HEK293 (cell line): ENCODE results near the gene PDZRN4.

Source experiments
- CTCF ChIA-PET: fragments of 350-600 bp; formaldehyde crosslinking; extraction: SDS; loops from one replicate; lab custom pipeline; 2021; ENCODE audit warnings: antibody characterized with exemption; lab: Yijun Ruan, JAX
- POLR2A ChIA-PET: fragments of 300-600 bp; formaldehyde crosslinking; extraction: SDS; loops from one replicate; lab custom pipeline; 2020; ENCODE audit warnings: antibody characterized with exemption, inconsistent platforms; lab: Yijun Ruan, JAX
- H3K27ac ChIP-seq: fragments of 200-500 bp; sonication (Bioruptor generic); 2 replicates; pipeline ENCODE4 v1.5.1; 2014; ENCODE audit warnings: low read depth, low read length, control low read depth, inconsistent platforms; ENCODE audit errors: extremely low read depth
- H3K36me3 ChIP-seq, 2 experiments: fragments of 200-500 bp in 1 of 2; sonication (Bioruptor generic) in 1 of 2; 1 replicate in 1 of 2; 2 replicates in 1 of 2; pipeline ENCODE4 v1.5.1; 2014 to 2017; ENCODE audit warnings: inconsistent platforms in 2 of 2, low read length in 2 of 2; ENCODE audit not compliant: control insufficient read depth in 2 of 2, insufficient read depth in 1 of 2
- H3K4me1 ChIP-seq: fragments of 200-500 bp; sonication (Bioruptor generic); 2 replicates; pipeline ENCODE4 v1.5.1; 2014; ENCODE audit warnings: mild to moderate bottlenecking, low read length, inconsistent platforms; ENCODE audit not compliant: control insufficient read depth, insufficient read depth
- H3K4me3 ChIP-seq: 2 replicates; pipeline ENCODE4 v1.5.1; 2011; ENCODE audit warnings: low read depth, mild to moderate bottlenecking, control low read depth, low read length, moderate library complexity
- H3K9me3 ChIP-seq: fragments of 200-500 bp; sonication (Bioruptor generic); 2 replicates; pipeline ENCODE4 v1.5.1; 2014; ENCODE audit warnings: low read depth, low read length, inconsistent platforms; ENCODE audit not compliant: control insufficient read depth, insufficient read depth
- KLF10 ChIP-seq: fragments of 450-650 bp; IDR thresholded peaks from 2 replicates; pipeline ENCODE4 v1.5.1; 2018; ENCODE audit warnings: missing biosample characterization, mild to moderate bottlenecking, missing genetic modification characterization
- KLF17 ChIP-seq: fragments of 450-650 bp; formaldehyde crosslinking; IDR thresholded peaks from 2 replicates; pipeline ENCODE4 v1.5.1; 2016; ENCODE audit warnings: missing biosample characterization, missing genetic modification characterization
- MZF1 ChIP-seq: fragments of 450-650 bp; formaldehyde crosslinking; IDR thresholded peaks from 2 replicates; pipeline ENCODE4 v1.5.1; 2017; ENCODE audit warnings: missing biosample characterization, missing genetic modification characterization, borderline replicate concordance
- SALL2 ChIP-seq: fragments of 450-650 bp; formaldehyde crosslinking; IDR thresholded peaks from 2 replicates; pipeline ENCODE4 v1.5.0; 2017; ENCODE audit warnings: missing biosample characterization, mild to moderate bottlenecking, missing genetic modification characterization, borderline replicate concordance
- SCRT2 ChIP-seq: fragments of 450-650 bp; formaldehyde crosslinking; IDR thresholded peaks from 2 replicates; pipeline ENCODE4 v1.5.1; 2016; ENCODE audit warnings: missing biosample characterization, missing genetic modification characterization
- SP7 ChIP-seq: fragments of 450-650 bp; formaldehyde crosslinking; IDR thresholded peaks from 2 replicates; pipeline ENCODE4 v1.5.1; 2016; ENCODE audit warnings: missing biosample characterization, missing genetic modification characterization
- YY2 ChIP-seq: fragments of 450-650 bp; formaldehyde crosslinking; IDR thresholded peaks from 2 replicates; pipeline ENCODE4 v1.5.1; 2016; ENCODE audit warnings: missing biosample characterization, missing genetic modification characterization
- ZBTB1 ChIP-seq: fragments of 450-650 bp; formaldehyde crosslinking; IDR thresholded peaks from 2 replicates; pipeline ENCODE4 v1.5.1; 2016; ENCODE audit warnings: missing biosample characterization, missing genetic modification characterization
- ZBTB8A ChIP-seq: fragments of 450-650 bp; formaldehyde crosslinking; IDR thresholded peaks from 2 replicates; pipeline ENCODE4 v1.5.1; 2016; ENCODE audit warnings: missing biosample characterization, missing genetic modification characterization
- ZEB2 ChIP-seq: fragments of 450-650 bp; formaldehyde crosslinking; IDR thresholded peaks from 2 replicates; pipeline ENCODE4 v1.5.1; 2016; ENCODE audit warnings: missing biosample characterization, missing genetic modification characterization
- ZIC2 ChIP-seq: fragments of 450-650 bp; formaldehyde crosslinking; IDR thresholded peaks from 2 replicates; pipeline ENCODE4 v1.5.1; 2016; ENCODE audit warnings: missing biosample characterization, missing genetic modification characterization
- ZNF155 ChIP-seq: fragments of 450-650 bp; formaldehyde crosslinking; IDR thresholded peaks from 2 replicates; pipeline ENCODE4 v1.5.1; 2016; ENCODE audit warnings: missing biosample characterization, missing genetic modification characterization
- ZNF2 ChIP-seq: fragments of 450-650 bp; formaldehyde crosslinking; IDR thresholded peaks from 2 replicates; pipeline ENCODE4 v1.5.1; 2016; ENCODE audit warnings: missing biosample characterization, missing genetic modification characterization
- ZNF354C ChIP-seq: fragments of 450-650 bp; formaldehyde crosslinking; IDR thresholded peaks from 2 replicates; pipeline ENCODE4 v1.5.1; 2016; ENCODE audit warnings: missing biosample characterization, missing genetic modification characterization, low read depth, borderline replicate concordance
- ZNF513 ChIP-seq: fragments of 450-650 bp; IDR thresholded peaks from 2 replicates; pipeline ENCODE4 v1.5.1; 2018; ENCODE audit warnings: missing biosample characterization, missing genetic modification characterization
- ZNF544 ChIP-seq: fragments of 450-650 bp; formaldehyde crosslinking; IDR thresholded peaks from 2 replicates; pipeline ENCODE4 v1.5.0; 2017; ENCODE audit warnings: missing biosample characterization, missing genetic modification characterization
- ZNF555 ChIP-seq: fragments of 450-650 bp; formaldehyde crosslinking; conservative IDR thresholded peaks from 2 replicates; pipeline ENCODE4 v1.5.1; 2017; ENCODE audit warnings: missing biosample characterization, mild to moderate bottlenecking, missing genetic modification characterization, inconsistent platforms
- ZNF560 ChIP-seq: fragments of 450-650 bp; formaldehyde crosslinking; IDR thresholded peaks from 2 replicates; pipeline ENCODE4 v1.5.1; 2017; ENCODE audit warnings: missing biosample characterization, missing genetic modification characterization, borderline replicate concordance
- ZNF600 ChIP-seq: fragments of 450-650 bp; formaldehyde crosslinking; IDR thresholded peaks from 2 replicates; pipeline ENCODE4 v1.5.1; 2016; ENCODE audit warnings: missing biosample characterization, missing genetic modification characterization
- ZNF624 ChIP-seq: fragments of 450-650 bp; formaldehyde crosslinking; IDR thresholded peaks from 2 replicates; pipeline ENCODE4 v1.5.1; 2017; ENCODE audit warnings: missing biosample characterization, missing genetic modification characterization
- ZNF660 ChIP-seq: fragments of 450-650 bp; IDR thresholded peaks from 2 replicates; pipeline ENCODE4 v1.5.1; 2018; ENCODE audit warnings: missing biosample characterization, mild to moderate bottlenecking, missing genetic modification characterization
- ZNF707 ChIP-seq: fragments of 450-650 bp; formaldehyde crosslinking; IDR thresholded peaks from 2 replicates; pipeline ENCODE4 v1.5.1; 2016; ENCODE audit warnings: missing biosample characterization, missing genetic modification characterization
- ZNF76 ChIP-seq: fragments of 450-650 bp; formaldehyde crosslinking; IDR thresholded peaks from 2 replicates; pipeline ENCODE4; 2016; ENCODE audit warnings: low read depth, missing biosample characterization, missing genetic modification characterization, borderline replicate concordance
- ZNF776 ChIP-seq: fragments of 450-650 bp; formaldehyde crosslinking; IDR thresholded peaks from 2 replicates; pipeline ENCODE4 v1.5.0; 2017; ENCODE audit warnings: missing biosample characterization, missing genetic modification characterization, borderline replicate concordance
- ZNF777 ChIP-seq: fragments of 450-650 bp; formaldehyde crosslinking; IDR thresholded peaks from 2 replicates; pipeline ENCODE4 v1.5.1; 2017; ENCODE audit warnings: missing biosample characterization, missing genetic modification characterization, borderline replicate concordance
- TF ChIP-seq, protein P1 (sequence below): fragments of 450-650 bp; formaldehyde crosslinking; IDR thresholded peaks from 2 replicates; pipeline ENCODE4 v1.5.1; 2016; ENCODE audit warnings: missing biosample characterization, missing genetic modification characterization
- TF ChIP-seq, protein P2 (sequence below): fragments of 450-650 bp; formaldehyde crosslinking; IDR thresholded peaks from 2 replicates; pipeline ENCODE4 v1.5.1; 2017; ENCODE audit warnings: missing biosample characterization, missing genetic modification characterization
- TF ChIP-seq, protein P3 (sequence below): fragments of 450-650 bp; formaldehyde crosslinking; IDR thresholded peaks from 2 replicates; pipeline ENCODE4 v1.5.1; 2016; ENCODE audit warnings: missing biosample characterization, missing genetic modification characterization

PDZRN4 gene

DNA sequence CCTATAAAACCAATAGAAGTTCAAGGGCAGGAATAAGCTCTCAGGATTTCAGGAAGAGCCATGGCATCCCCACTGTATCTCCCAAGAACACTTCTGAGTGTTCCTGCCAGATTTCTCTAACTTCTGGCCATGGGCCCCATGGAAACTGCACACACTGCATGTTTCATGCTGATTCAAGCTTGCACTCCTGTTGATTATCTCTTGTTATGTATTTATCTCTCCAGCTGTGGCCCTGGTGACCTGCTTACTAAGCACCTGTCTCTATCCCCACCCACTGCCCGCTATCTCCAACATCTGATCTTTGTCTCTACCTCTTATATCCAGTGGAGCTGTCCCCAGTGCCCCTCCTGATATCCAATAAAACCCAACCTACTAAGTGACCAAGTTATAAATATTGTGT, 285.3 kb downstream of the PDZRN4 start:
- Histone ChIP-seq H3K36me3 (no peaks in the 10 kb centered on the region), H3K4me1 (no peaks in the 10 kb centered on the region), H3K4me3 (no peak overlapping the region), H3K9me3 (no peaks in the 10 kb centered on the region), H3K27ac (no peak overlapping the region)
- TF ChIP-seq ZNF513 (tag by site-specific recombination) (no peak), ZNF776 (no peak), SALL2 (tag by site-specific recombination) (no peak)
- ChIA-PET POLR2A (no interaction called here), CTCF (interaction anchor here (0.6 kb wide), 1 partner anchor 12 kb away, joined by 5 read pairs; no protein-coding TSS in a partner anchor)

GRCh38 chr12:41474001-41474400, 285.9 kb downstream of the PDZRN4 start:
- H3K36me3 ChIP-seq, result no peaks in the 10 kb centered on the region

GRCh38 chr12:41476499-41477439, 288.6 kb downstream of the PDZRN4 start:
- no peaks in the 10 kb centered on the region for H3K4me1 ChIP-seq
- no peaks in the 10 kb centered on the region for H3K36me3 ChIP-seq
- TF ChIP-seq KLF10 (no peak), ZBTB1 (tag by site-specific recombination) (no peak), ZNF544 (tag by site-specific recombination) (no peak), ZNF2 (tag by site-specific recombination) (no peak), YY2 (tag by site-specific recombination) (no peak), ZNF660 (tag by site-specific recombination) (no peak), KLF17 (tag by site-specific recombination) (no peak), ZNF354C (tag by site-specific recombination) (no peak), SCRT2 (no peak), ZIC2 (no peak), ZNF707 (tag by site-specific recombination) (no peak), ZNF76 (tag by site-specific recombination) (no peak), SP7 (tag by site-specific recombination) (no peak), ZNF155 (tag by site-specific recombination) (no peak)
- TF ChIP-seq, protein P1, sequence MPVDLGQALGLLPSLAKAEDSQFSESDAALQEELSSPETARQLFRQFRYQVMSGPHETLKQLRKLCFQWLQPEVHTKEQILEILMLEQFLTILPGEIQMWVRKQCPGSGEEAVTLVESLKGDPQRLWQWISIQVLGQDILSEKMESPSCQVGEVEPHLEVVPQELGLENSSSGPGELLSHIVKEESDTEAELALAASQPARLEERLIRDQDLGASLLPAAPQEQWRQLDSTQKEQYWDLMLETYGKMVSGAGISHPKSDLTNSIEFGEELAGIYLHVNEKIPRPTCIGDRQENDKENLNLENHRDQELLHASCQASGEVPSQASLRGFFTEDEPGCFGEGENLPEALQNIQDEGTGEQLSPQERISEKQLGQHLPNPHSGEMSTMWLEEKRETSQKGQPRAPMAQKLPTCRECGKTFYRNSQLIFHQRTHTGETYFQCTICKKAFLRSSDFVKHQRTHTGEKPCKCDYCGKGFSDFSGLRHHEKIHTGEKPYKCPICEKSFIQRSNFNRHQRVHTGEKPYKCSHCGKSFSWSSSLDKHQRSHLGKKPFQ (tag by site-specific recombination), result no peak
- TF ChIP-seq, protein P2, sequence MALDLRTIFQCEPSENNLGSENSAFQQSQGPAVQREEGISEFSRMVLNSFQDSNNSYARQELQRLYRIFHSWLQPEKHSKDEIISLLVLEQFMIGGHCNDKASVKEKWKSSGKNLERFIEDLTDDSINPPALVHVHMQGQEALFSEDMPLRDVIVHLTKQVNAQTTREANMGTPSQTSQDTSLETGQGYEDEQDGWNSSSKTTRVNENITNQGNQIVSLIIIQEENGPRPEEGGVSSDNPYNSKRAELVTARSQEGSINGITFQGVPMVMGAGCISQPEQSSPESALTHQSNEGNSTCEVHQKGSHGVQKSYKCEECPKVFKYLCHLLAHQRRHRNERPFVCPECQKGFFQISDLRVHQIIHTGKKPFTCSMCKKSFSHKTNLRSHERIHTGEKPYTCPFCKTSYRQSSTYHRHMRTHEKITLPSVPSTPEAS (tag by site-specific recombination), result no peak

More at GRCh38 chr12:41474001-41474400, 285.9 kb downstream of the PDZRN4 start:
- Histone ChIP-seq H3K27ac (no peak overlapping the region), H3K4me1 (no peaks in the 10 kb centered on the region), H3K9me3 (no peaks in the 10 kb centered on the region), H3K4me3 (no peak overlapping the region)
- TF ChIP-seq, protein P3, sequence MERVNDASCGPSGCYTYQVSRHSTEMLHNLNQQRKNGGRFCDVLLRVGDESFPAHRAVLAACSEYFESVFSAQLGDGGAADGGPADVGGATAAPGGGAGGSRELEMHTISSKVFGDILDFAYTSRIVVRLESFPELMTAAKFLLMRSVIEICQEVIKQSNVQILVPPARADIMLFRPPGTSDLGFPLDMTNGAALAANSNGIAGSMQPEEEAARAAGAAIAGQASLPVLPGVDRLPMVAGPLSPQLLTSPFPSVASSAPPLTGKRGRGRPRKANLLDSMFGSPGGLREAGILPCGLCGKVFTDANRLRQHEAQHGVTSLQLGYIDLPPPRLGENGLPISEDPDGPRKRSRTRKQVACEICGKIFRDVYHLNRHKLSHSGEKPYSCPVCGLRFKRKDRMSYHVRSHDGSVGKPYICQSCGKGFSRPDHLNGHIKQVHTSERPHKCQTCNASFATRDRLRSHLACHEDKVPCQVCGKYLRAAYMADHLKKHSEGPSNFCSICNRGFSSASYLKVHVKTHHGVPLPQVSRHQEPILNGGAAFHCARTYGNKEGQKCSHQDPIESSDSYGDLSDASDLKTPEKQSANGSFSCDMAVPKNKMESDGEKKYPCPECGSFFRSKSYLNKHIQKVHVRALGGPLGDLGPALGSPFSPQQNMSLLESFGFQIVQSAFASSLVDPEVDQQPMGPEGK (tag by site-specific recombination), result no peak
- TF ChIP-seq ZNF560 (tag by site-specific recombination), result no peak
- no peak for TF ChIP-seq ZNF777 (tag by site-specific recombination)
- no peak for TF ChIP-seq ZBTB8A (tag by site-specific recombination)
- TF ChIP-seq ZNF600 (tag by site-specific recombination), result no peak
- TF ChIP-seq MZF1 (tag by site-specific recombination), result no peak
- TF ChIP-seq ZEB2 (tag by site-specific recombination), result no peak
- TF ChIP-seq ZNF624 (tag by site-specific recombination), result no peak
- no peak for TF ChIP-seq ZNF555 (tag by site-specific recombination)
- ChIA-PET CTCF (interaction anchor here (0.6 kb wide), 1 partner anchor 12 kb away, joined by 5 read pairs; no protein-coding TSS in a partner anchor), POLR2A (no interaction called here)

More at GRCh38 chr12:41476499-41477439, 288.6 kb downstream of the PDZRN4 start:
- POLR2A ChIA-PET, result no interaction called here
- Histone ChIP-seq H3K9me3 (no peaks in the 10 kb centered on the region), H3K27ac (no peak overlapping the region), H3K4me3 (no peak overlapping the region)
- CTCF ChIA-PET, result no interaction called here
